Pulmonary artery endothelial cell (primary cell): ENCODE measurements around the gene LEUTX. TPM values are rescaled to one million over a fixed set of nuclear protein-coding genes. Genes with fewer than 3 reads are reported as not detected.
"Not testable (repeated sequence)": the region's sequence is repeated elsewhere in the genome, so short reads cannot be mapped to it uniquely, and the experiment has no call there.

Experiments used
- DNase-seq: peaks from one replicate; pipeline ENCODE4 v3.0.0-alpha.2; 2011; ENCODE audit warnings: low read depth, low spot score
- total RNA-seq: library from RNA; depleted of rRNA; stranded (reverse); fragments of >200 nt; gene quantifications from 2 replicates; pipeline ENCODE4 v1.2.3, GENCODE V29; 2014

LEUTX gene
- total RNA-seq, 1 donor from 2014 or later: not detected

- DNase-seq: no peak
Measured at GRCh38 chr19:39780894-39781293, 2.2 kb downstream of the LEUTX start.

- DNase-seq: no peak
Measured at GRCh38 chr19:39788244-39788643, 9.6 kb downstream of the LEUTX start.

- peak; percentile 22 for DNase-seq
Measured at GRCh38 chr19:39792999-39793546, 14.4 kb downstream of the LEUTX start.

- no peak for DNase-seq
Measured at GRCh38 chr19:39795001-39795400, 16.3 kb downstream of the LEUTX start.

- no peak for DNase-seq
Measured at GRCh38 chr19:39796000-39796498, 17.4 kb downstream of the LEUTX start.

- DNase-seq: no peak
Measured at GRCh38 chr19:39797083-39797482, 18.4 kb downstream of the LEUTX start.

- no peak for DNase-seq
Measured at GRCh38 chr19:39802958-39803357, 24.3 kb downstream of the LEUTX start.

- DNase-seq: no peak
Measured at GRCh38 chr19:39805104-39805503, 26.4 kb downstream of the LEUTX start.

GRCh38 chr19:39807846-39808364 is 29.3 kb downstream of the LEUTX start:
- DNase-seq: no peak

GRCh38 chr19:39808688-39809087 is 30.0 kb downstream of the LEUTX start:
- not testable (repeated sequence) for DNase-seq

- no peak for DNase-seq
Measured at GRCh38 chr19:39809368-39809767, 30.7 kb downstream of the LEUTX start.

- no peak for DNase-seq
Measured at GRCh38 chr19:39810424-39810823, 31.8 kb downstream of the LEUTX start.

- DNase-seq: no peak
Measured at GRCh38 chr19:39811064-39811463, 32.4 kb downstream of the LEUTX start.

GRCh38 chr19:39813264-39813993 is 34.8 kb downstream of the LEUTX start:
- DNase-seq: no peak

- DNase-seq: not testable (repeated sequence)
Measured at GRCh38 chr19:39814111-39814510, 35.5 kb downstream of the LEUTX start.

GRCh38 chr19:39814595-39814994 is 35.9 kb downstream of the LEUTX start:
- DNase-seq: no peak

- DNase-seq: no peak
Measured at GRCh38 chr19:39816287-39817048, 37.8 kb downstream of the LEUTX start.

GRCh38 chr19:39817888-39818561 is 39.4 kb downstream of the LEUTX start:
- no peak for DNase-seq

- no peak for DNase-seq
Measured at GRCh38 chr19:39818626-39819097, 40.0 kb downstream of the LEUTX start.

GRCh38 chr19:39819786-39820185 is 41.1 kb downstream of the LEUTX start:
- DNase-seq: no peak

GRCh38 chr19:39820696-39821095 is 42.0 kb downstream of the LEUTX start:
- no peak for DNase-seq
